Activated CD4-positive, alpha-beta T cell treated with anti-CD3 and anti-CD28 coated beads for 4 hours (primary cell): Measurements from ENCODE around the gene ZNF583.

Experiments used
- DNase-seq, 2 donors: peaks; one replicate each; pipeline ENCODE4 v3.0.0-alpha.2; 2020

The ZNF583 gene

GRCh38 chr19:56476093-56476492 is 72.0 kb downstream of the ZNF583 start:
- no peak for DNase-seq
